Uterus (tissue), 2 donors: ENCODE measurements around the gene ZIM2.

Experiments used
- CTCF ChIP-seq, 4 experiments: fragments of 200-600 bp in 2 of 4; fragments of 450-650 bp in 2 of 4; sonication (generic) in 2 of 4; IDR thresholded peaks; one replicate each; pipeline ENCODE4 v1.5.1; 2016 to 2019; ENCODE audit warnings: antibody characterized with exemption in 4 of 4, mild to moderate bottlenecking in 2 of 4, moderate library complexity in 1 of 4
- POLR2A ChIP-seq, 2 donors: fragments of 450-650 bp; IDR thresholded peaks; one replicate each; pipeline ENCODE4 v1.6.1; 2016; ENCODE audit warnings: antibody characterized with exemption in 2 of 2, mild to moderate bottlenecking in 1 of 2, moderate library complexity in 1 of 2

- TF ChIP-seq CTCF (IDR thresholded peaks at IDR 0.05) (no peak), POLR2A (IDR thresholded peaks at IDR 0.05) (no peak)
Observed at GRCh38 chr19:56778351-56778750, 62.2 kb downstream of the ZIM2 start.
